Left ventricle myocardium inferior (tissue), 1 donor: Measurements from ENCODE around the gene PDCD2L. TPM values are rescaled to one million over a fixed set of nuclear protein-coding genes. Genes with fewer than 3 reads are reported as not detected.

Experiments used
- DNase-seq: peaks from one replicate; pipeline ENCODE4 v3.0.0-alpha.2; 2020
- H3K27ac ChIP-seq: fragments of 200-600 bp; replicated peaks from 2 replicates; pipeline ENCODE4 v1.8.0; 2021
- H3K27me3 ChIP-seq: fragments of 200-600 bp; 2 replicates; pipeline ENCODE4 v1.8.0; 2021; ENCODE audit warnings: low read depth
- H3K36me3 ChIP-seq: fragments of 200-600 bp; 2 replicates; pipeline ENCODE4 v1.8.0; 2021
- H3K4me1 ChIP-seq: fragments of 200-600 bp; 2 replicates; pipeline ENCODE4 v1.8.0; 2021
- H3K4me3 ChIP-seq: fragments of 200-600 bp; 2 replicates; pipeline ENCODE4 v1.8.0; 2021; ENCODE audit warnings: mild to moderate bottlenecking, moderate library complexity
- H3K9me3 ChIP-seq: fragments of 200-600 bp; replicated peaks from 2 replicates; pipeline ENCODE4 v1.8.0; 2021
- intact Hi-C: fragments of 100-400 bp; cut with micrococcal nuclease; formaldehyde crosslinking; loops from one replicate; pipeline ENCODE4 v1.11.0; 2022
- total RNA-seq: library from RNA; stranded (reverse); fragmentation: NEBNext Ultra II Directional; extraction: Animal tissue kit (Norgen Biotek cat#: 25700); gene quantifications from one replicate; pipeline ENCODE4 v1.2.1, GENCODE V29; 2021
- TF ChIP-seq, protein P1 (sequence below): fragments of 200-600 bp; IDR thresholded peaks from 2 replicates; pipeline ENCODE4 v1.8.0; 2021; ENCODE audit warnings: antibody characterized with exemption, mild to moderate bottlenecking, borderline replicate concordance
- donor health status: DM: no; HTN: yes; CAD: no; lungs with severe emphysema.

Gene PDCD2L
- total RNA-seq, 1 donor from 2014 or later, result 12.8 TPM

- H3K4me1 ChIP-seq, result peaks cover 66% of the 10 kb centered on the region
- TF ChIP-seq, protein P1, sequence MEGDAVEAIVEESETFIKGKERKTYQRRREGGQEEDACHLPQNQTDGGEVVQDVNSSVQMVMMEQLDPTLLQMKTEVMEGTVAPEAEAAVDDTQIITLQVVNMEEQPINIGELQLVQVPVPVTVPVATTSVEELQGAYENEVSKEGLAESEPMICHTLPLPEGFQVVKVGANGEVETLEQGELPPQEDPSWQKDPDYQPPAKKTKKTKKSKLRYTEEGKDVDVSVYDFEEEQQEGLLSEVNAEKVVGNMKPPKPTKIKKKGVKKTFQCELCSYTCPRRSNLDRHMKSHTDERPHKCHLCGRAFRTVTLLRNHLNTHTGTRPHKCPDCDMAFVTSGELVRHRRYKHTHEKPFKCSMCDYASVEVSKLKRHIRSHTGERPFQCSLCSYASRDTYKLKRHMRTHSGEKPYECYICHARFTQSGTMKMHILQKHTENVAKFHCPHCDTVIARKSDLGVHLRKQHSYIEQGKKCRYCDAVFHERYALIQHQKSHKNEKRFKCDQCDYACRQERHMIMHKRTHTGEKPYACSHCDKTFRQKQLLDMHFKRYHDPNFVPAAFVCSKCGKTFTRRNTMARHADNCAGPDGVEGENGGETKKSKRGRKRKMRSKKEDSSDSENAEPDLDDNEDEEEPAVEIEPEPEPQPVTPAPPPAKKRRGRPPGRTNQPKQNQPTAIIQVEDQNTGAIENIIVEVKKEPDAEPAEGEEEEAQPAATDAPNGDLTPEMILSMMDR, result no peak
- DNase-seq, result peak; percentile 23
Measured at GRCh38 chr19:34428549-34429285, 24.5 kb downstream of the PDCD2L start.

DNA sequence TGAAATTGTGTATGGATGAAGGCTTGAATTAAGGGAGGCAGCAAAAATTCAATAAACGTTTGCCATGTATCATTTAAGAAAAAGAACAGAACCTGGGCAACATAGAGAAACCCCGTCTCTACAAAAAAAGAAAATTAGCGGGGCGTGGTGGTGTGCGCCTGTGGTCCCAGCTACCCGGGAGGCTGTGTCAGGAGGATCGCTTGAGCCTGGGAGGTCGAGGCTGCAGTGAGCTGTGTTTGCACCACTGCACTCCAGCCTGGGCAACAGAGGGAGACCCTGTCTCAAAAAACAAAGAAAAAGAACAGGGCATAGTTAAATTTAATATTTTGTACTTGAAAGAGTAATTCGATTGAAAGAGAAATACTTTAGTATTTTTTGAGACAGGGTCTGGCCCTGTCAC is 25.4 kb downstream of the PDCD2L start:
- intact Hi-C loops, result no loop called here
- H3K4me1 ChIP-seq, result peaks cover 73% of the 10 kb centered on the region
- TF ChIP-seq, protein P1, result no peak

More at GRCh38 chr19:34428549-34429285, 24.5 kb downstream of the PDCD2L start:
- H3K4me3 ChIP-seq, result peak overlapping the region; percentile 90
- intact Hi-C loops, result no loop called here
- no peaks in the 10 kb centered on the region for H3K27me3 ChIP-seq
- peaks cover 13% of the 10 kb centered on the region for H3K36me3 ChIP-seq
- H3K9me3 ChIP-seq, result no peaks in the 10 kb centered on the region
- H3K27ac ChIP-seq, result peak overlapping the region; percentile 89

GRCh38 chr19:34430738-34431625 is 26.8 kb downstream of the PDCD2L start:
- TF ChIP-seq, protein P1, result peak; percentile 70
- intact Hi-C loops, result no loop called here
- Histone ChIP-seq H3K36me3 (peaks cover 32% of the 10 kb centered on the region), H3K4me3 (peak overlapping the region; percentile 90), H3K9me3 (no peaks in the 10 kb centered on the region), H3K27me3 (no peaks in the 10 kb centered on the region), H3K4me1 (peaks cover 75% of the 10 kb centered on the region), H3K27ac (peak overlapping the region; percentile 89)
- DNase-seq, result no peak

More for the DNA sequence above, 25.4 kb downstream of the PDCD2L start:
- Histone ChIP-seq H3K27me3 (no peaks in the 10 kb centered on the region), H3K4me3 (peak overlapping the region; percentile 90), H3K9me3 (no peaks in the 10 kb centered on the region), H3K27ac (peak overlapping the region; percentile 89), H3K36me3 (peaks cover 21% of the 10 kb centered on the region)
- DNase-seq, result no peak

GRCh38 chr19:34431681-34432402 is 27.6 kb downstream of the PDCD2L start:
- peaks cover 75% of the 10 kb centered on the region for H3K4me1 ChIP-seq
- no peak for DNase-seq
- H3K9me3 ChIP-seq, result no peaks in the 10 kb centered on the region
- H3K36me3 ChIP-seq, result peaks cover 38% of the 10 kb centered on the region
- TF ChIP-seq, protein P1, result no peak
- no peaks in the 10 kb centered on the region for H3K27me3 ChIP-seq
- intact Hi-C loops, result no loop called here
- H3K4me3 ChIP-seq, result peak overlapping the region; percentile 90
- peak overlapping the region; percentile 89 for H3K27ac ChIP-seq

- intact Hi-C loops, result no loop called here
- no peaks in the 10 kb centered on the region for H3K9me3 ChIP-seq
- TF ChIP-seq, protein P1, result no peak
- peak; percentile 33 for DNase-seq
- peak overlapping the region; percentile 89 for H3K27ac ChIP-seq
- peak overlapping the region; percentile 3 for H3K4me3 ChIP-seq
- H3K27me3 ChIP-seq, result no peaks in the 10 kb centered on the region
- H3K36me3 ChIP-seq, result peaks cover 48% of the 10 kb centered on the region
- H3K4me1 ChIP-seq, result peaks cover 68% of the 10 kb centered on the region
Measured at GRCh38 chr19:34432797-34433196, 28.6 kb downstream of the PDCD2L start.
